NCI-H748 (cell line): ENCODE measurements around the gene PIGN.
"Not testable (repeated sequence)": the region's sequence is repeated elsewhere in the genome, so short reads cannot be mapped to it uniquely, and the experiment has no call there.

Source experiments
- DNase-seq: peaks from one replicate; lab custom pipeline; 2025; ENCODE audit not compliant: unreplicated experiment; lab: John Stamatoyannopoulos, UW

PIGN gene

GRCh38 chr18:62064361-62064760 lies 122.5 kb downstream of the PIGN start:
- no peak for DNase-seq

DNA sequence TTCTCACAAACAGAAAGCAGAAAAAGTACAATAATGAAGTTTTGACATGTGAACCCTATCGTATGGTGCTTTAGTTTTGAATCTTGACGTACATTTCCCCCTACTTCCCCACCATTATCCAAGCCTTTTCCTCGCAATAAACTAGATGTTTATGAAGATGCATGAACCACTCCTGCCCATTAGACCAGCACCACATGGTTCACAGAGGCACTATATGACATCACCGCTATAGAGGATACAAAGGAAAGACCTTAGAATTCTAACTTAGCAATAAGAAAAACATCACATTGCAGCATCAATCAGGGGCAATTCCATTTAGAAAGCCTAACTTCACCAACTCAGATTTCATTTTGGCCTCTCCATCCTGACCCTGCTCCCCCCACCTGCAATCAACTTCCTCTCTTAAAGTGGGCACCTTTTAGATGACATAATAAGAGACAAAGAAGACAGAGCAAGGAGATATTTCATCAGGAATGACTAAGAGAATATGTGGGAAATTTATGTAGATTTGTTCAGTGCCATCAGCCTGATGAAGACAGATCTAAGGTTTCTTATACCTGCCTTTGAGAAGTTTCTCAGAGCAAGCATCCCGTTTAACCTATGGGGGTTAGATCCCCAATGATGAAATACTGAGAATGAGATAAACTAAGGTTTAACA lies 124.9 kb downstream of the PIGN start:
- DNase-seq, result no peak

DNA sequence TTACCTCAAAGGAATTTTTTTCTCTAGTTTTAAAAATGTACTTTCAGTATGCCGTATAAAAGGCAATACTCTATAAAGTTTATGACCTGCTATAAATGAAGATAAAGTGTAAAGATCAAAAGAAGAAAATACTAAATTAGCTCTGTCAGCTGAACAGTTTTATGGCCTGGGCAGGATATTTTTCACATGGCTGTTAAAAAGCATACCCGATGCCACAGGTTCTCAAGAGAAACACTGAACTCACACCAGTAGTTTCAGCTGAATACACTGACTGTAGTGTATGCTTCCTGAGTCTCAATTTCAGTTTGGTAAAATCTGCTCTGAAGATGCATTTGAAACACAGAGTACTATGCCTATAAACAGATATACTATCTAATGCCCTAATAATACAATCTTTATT lies 126.0 kb downstream of the PIGN start:
- DNase-seq, result no peak

GRCh38 chr18:62054929-62055498 lies 131.8 kb downstream of the PIGN start:
- DNase-seq, result no peak

DNA sequence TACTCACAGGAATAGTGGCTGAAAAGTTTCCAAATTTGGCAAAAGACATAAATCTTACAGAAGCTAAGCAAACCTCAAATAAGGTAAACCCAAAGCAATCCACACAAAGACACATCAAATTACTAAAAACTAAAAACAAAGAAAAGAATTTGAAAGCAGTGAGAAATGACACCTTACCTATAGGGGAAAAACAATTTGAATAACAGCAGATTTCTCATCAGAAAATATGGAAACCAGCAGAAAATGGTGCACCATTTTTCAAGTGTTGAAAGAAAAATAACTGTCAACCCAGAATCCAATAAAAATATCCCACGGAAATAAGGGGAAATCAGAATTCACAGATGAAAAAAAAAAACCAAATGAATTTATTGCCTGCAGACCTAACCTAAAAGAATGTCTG lies 138.6 kb downstream of the PIGN start:
- DNase-seq, result no peak

GRCh38 chr18:62045316-62045715 lies 141.5 kb downstream of the PIGN start:
- DNase-seq, result peak; percentile 9

DNA sequence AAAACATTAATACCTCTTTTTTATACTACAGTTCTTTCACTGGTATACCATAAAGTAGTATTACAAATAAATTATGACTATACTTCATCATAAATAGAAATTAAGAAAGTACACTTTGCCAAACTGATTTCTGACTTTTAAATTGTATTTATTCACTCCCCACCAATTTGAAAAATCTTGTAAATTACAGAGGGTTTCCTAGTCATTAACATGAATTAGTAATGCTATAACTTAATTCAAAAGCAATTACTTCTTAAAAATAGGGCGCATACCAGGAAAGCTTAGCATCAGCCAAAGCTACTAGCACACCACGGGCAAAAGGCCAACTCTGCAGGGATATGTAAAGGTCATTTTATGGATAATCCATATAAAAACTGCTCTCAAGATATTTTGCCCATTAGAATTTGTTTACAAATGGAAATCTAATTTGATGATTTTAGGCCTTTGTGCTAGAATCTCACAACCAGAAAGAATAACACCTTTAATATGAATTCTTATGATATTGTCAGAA lies 142.3 kb downstream of the PIGN start:
- DNase-seq, result no peak

- DNase-seq, result no peak
Observed at GRCh38 chr18:62037989-62038778, 148.7 kb downstream of the PIGN start.

DNA sequence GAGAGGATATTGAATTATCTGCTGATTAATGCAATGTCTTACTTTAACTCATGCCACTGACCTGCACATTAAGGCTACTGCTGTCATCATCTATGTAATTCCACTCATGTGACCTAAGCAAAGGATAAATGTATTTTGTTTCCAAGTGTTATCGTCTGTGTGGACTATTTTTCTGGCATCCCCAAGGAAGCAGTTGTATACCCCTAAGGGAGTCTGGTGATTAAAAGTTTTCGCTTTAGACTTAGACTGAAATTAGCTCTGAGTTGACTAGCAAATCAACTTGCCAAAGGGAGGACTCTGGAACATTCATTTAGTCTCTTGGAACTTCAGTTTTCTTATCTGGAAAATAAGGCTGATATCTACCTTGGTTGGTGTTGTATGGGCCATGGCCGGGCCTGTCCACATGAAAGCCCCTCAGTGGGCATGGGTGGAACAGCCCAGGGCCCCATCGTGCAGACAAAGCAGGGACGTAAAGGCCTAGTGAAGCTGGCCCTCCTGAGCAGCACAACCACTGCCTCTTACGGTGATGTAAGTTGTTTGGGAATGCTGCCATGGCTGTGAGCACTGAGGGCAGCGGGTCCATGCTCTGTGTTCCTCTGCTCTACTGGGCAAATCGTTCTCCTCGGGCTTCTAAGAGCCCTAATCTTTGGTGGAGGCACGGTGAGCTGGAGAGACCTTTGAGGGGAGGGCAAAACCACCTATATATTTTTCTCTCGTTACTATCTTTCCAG lies 149.7 kb downstream of the PIGN start:
- DNase-seq, result no peak

DNA sequence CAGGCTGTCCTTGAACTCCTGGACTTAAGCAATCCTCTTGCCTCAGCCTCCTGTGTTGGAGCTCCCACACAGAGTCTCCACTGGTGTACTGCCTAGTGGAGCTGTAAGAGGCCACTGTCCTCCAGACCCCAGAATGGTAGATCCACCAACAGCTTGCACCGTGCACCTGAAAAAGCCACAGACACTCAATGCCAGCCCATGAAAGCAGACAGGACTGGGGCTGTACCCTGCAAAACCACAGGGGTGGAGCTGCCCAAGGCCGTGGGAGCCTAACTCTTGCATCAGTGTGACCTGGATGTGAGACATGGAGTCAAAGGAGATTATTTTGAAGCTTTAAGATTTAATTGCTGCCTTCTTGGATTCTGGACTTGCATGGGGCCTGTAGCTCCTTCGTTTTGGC lies 152.6 kb downstream of the PIGN start:
- DNase-seq, result not testable (repeated sequence)

GRCh38 chr18:62033756-62034155 lies 153.1 kb downstream of the PIGN start:
- DNase-seq, result no peak

DNA sequence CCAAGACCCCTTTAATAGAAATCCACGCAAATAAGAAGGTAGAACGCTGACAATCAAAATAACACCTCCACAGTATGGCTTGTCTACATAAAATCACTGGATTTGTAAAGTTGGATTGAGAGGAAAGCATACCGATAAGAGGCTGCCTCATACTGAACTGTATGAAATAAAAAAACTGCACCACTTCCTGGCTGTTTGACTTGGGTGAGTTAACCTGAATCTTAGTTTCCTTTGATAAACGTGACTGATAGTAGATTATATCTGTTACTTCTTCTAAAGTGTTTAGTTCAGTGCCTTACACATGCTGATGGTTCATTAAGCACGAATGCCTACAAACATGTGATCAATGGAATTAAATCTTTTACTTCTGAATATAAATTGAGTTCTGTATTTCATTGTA lies 153.6 kb downstream of the PIGN start:
- no peak for DNase-seq

DNA sequence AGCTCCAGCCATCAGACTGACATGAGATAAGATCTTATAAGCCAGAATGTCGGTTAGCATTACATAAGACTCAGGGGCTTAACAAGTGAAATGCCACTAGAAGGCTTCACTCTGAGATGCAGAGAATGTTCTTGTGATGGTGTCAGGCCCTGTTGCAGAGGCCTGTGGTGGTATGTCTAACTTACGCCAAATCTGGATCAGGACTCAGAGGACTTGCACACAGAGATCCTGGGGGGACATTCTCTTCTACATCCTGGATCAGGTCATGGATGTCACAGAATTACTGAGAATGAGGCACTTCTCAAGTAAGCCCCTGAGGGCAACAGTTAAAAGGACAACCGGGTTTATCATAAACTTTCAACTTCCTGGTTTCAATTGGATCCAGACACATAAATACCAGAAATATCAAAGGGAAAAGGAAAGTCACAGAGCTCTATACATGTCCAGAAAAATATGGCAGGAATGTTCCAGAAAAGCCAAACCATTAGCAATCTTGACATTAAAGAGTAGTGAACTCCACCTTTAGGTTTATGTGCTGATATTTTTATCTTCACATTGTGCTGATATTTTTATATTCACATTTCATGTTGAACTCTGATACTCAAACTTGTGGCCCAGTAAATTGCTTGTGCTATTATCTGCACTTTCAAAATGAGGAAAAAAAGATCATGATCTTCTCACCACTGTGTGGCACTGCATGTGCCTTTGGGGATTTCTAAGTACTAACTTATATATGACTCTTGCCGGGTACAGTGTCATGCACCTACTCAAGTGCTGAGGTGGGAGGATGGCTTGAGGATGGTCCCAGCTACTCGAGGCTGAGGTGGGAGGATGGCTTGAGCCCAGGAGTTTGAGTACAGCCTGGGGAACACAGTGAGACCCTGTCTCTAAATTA lies 156.5 kb downstream of the PIGN start:
- DNase-seq, result no peak

GRCh38 chr18:62028715-62029114 lies 158.1 kb downstream of the PIGN start:
- DNase-seq, result no peak

GRCh38 chr18:62027914-62028520 lies 158.8 kb downstream of the PIGN start:
- DNase-seq, result no peak

- no peak for DNase-seq
Observed at GRCh38 chr18:62026586-62026985, 160.3 kb downstream of the PIGN start.

- no peak for DNase-seq
Observed at GRCh38 chr18:62024983-62025382, 161.9 kb downstream of the PIGN start.

DNA sequence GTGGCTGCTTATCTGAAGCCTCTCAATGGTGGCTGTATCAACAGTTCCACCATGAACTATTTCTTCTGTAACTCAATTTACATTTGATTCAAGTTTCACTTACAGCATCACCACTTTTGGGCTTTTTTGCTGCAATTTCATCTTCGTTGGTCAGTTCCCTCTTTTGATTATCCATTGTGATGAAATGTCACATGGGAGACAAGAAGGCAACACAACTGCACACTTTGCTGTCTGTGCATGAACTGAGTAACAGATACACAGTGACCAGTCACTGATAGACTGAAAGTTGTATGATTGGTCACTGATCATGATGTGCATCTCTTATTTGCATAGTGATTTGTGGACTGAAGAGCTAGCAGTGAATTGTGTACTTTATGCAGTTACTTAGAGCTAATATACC lies 163.3 kb downstream of the PIGN start:
- no peak for DNase-seq

DNA sequence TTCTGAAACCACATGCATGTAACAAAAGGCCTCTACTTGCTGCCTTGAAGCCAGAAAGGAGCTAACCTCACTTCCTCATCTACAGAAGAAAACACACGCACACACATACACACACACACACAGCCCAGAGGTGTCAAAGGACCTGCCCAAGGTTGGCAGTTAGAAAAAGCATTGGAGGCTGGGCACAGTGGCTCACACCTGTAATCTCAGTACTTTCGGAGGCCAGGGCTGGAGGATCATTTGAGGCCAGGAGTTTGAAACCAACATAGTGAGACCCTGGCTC lies 168.2 kb downstream of the PIGN start:
- DNase-seq, result no peak

GRCh38 chr18:62018034-62018758 lies 168.7 kb downstream of the PIGN start:
- no peak for DNase-seq
